DMS153 (cell line): ENCODE results near the gene CRACR2A.
A peak's percentile ranks its signal among the peaks of the same experiment; 100 is the strongest.

Experiments
- DNase-seq: peaks from one replicate; lab custom pipeline; 2025; lab: John Stamatoyannopoulos, UW

The CRACR2A gene

GRCh38 chr12:3726456-3726855 lies 26.5 kb downstream of the CRACR2A start:
- DNase-seq: peak; percentile 76

GRCh38 chr12:3725388-3726115 lies 27.4 kb downstream of the CRACR2A start:
- no peak for DNase-seq

GRCh38 chr12:3723916-3724805 lies 28.7 kb downstream of the CRACR2A start:
- no peak for DNase-seq

GRCh38 chr12:3722368-3722767 lies 30.5 kb downstream of the CRACR2A start:
- no peak for DNase-seq

GRCh38 chr12:3720772-3721171 lies 32.1 kb downstream of the CRACR2A start:
- no peak for DNase-seq

GRCh38 chr12:3718100-3718499 lies 34.8 kb downstream of the CRACR2A start:
- DNase-seq: no peak

- DNase-seq: no peak
These were observed 35.5 kb downstream of the CRACR2A start for GRCh38 chr12:3717283-3717898.

- DNase-seq: no peak
These were observed 36.9 kb downstream of the CRACR2A start for GRCh38 chr12:3715999-3716398.

GRCh38 chr12:3713947-3714346 lies 39.0 kb downstream of the CRACR2A start:
- DNase-seq: no peak

GRCh38 chr12:3713483-3713882 lies 39.4 kb downstream of the CRACR2A start:
- no peak for DNase-seq

GRCh38 chr12:3712209-3712992 lies 40.5 kb downstream of the CRACR2A start:
- no peak for DNase-seq

GRCh38 chr12:3705354-3705675 lies 47.6 kb downstream of the CRACR2A start:
- DNase-seq: no peak

- no peak for DNase-seq
These were observed 48.2 kb downstream of the CRACR2A start for GRCh38 chr12:3704512-3705353.

GRCh38 chr12:3700861-3701260 lies 52.0 kb downstream of the CRACR2A start:
- no peak for DNase-seq

- DNase-seq: peak; percentile 97
These were observed 54.5 kb downstream of the CRACR2A start for GRCh38 chr12:3698218-3698974.

- no peak for DNase-seq
These were observed 55.5 kb downstream of the CRACR2A start for GRCh38 chr12:3697311-3697870.

GRCh38 chr12:3694673-3695072 lies 58.2 kb downstream of the CRACR2A start:
- no peak for DNase-seq

GRCh38 chr12:3692616-3693365 lies 60.1 kb downstream of the CRACR2A start:
- no peak for DNase-seq

- DNase-seq: no peak
These were observed 66.4 kb downstream of the CRACR2A start for GRCh38 chr12:3686463-3686862.
